Measurements from ENCODE around the gene FCHO1. TPM values are rescaled to one million over a fixed set of nuclear protein-coding genes. Genes with fewer than 3 reads are reported as not detected.
"Not testable (repeated sequence)": the region's sequence is repeated elsewhere in the genome, so short reads cannot be mapped to it uniquely, and the experiment has no call there.

FCHO1 gene
- total and polyA plus RNA-seq, 9 donors = 0.38 to 1.3 (median 0.75) TPM

GRCh38 chr19:17794731-17795494 lies 43.6 kb downstream of the FCHO1 start, which contains the start of gene B3GNT3:
Gene B3GNT3 (plus strand): TSS chr19:17795138. CDS start chr19:17807808, 12,670 bp downstream.
- no peaks in the 10 kb centered on the region for H3K36me3 ChIP-seq (ENCODE audit: control insufficient read depth, insufficient read depth, low read length)
- H3K4me1 ChIP-seq (ENCODE audit: control insufficient read depth, insufficient read depth, low read length) = no peaks in the 10 kb centered on the region
- no peaks in the 10 kb centered on the region for H3K9me3 ChIP-seq (replicated peaks; ENCODE audit: control insufficient read depth, low read depth, low read length)
- 7% methylated on average over 43 of the region's 50 CpGs for WGBS (ENCODE audit: insufficient coverage)
- no peak within 1 kb of the TSS for H3K27ac ChIP-seq (ENCODE audit: low read length)
- H3K27me3 ChIP-seq (ENCODE audit: control insufficient read depth, insufficient read depth, low read length) = peaks cover 42% of the 10 kb centered on the region
- no peak for DNase-seq
- no peak within 1 kb of the TSS for H3K4me3 ChIP-seq (ENCODE audit: low read length)

GRCh38 chr19:17795495-17795856 lies 44.2 kb downstream of the FCHO1 start:
- Histone ChIP-seq H3K4me1 (ENCODE audit: control insufficient read depth, insufficient read depth, low read length) (no peaks in the 10 kb centered on the region), H3K27me3 (ENCODE audit: control insufficient read depth, insufficient read depth, low read length) (peaks cover 42% of the 10 kb centered on the region), H3K27ac (ENCODE audit: low read length) (no peak overlapping the region), H3K9me3 (replicated peaks; ENCODE audit: control insufficient read depth, low read depth, low read length) (no peaks in the 10 kb centered on the region), H3K4me3 (ENCODE audit: low read length) (no peak overlapping the region), H3K36me3 (ENCODE audit: control insufficient read depth, insufficient read depth, low read length) (no peaks in the 10 kb centered on the region)
- 31% methylated on average over 14 of the region's 14 CpGs for WGBS (ENCODE audit: insufficient coverage)
- no peak for DNase-seq

DNA sequence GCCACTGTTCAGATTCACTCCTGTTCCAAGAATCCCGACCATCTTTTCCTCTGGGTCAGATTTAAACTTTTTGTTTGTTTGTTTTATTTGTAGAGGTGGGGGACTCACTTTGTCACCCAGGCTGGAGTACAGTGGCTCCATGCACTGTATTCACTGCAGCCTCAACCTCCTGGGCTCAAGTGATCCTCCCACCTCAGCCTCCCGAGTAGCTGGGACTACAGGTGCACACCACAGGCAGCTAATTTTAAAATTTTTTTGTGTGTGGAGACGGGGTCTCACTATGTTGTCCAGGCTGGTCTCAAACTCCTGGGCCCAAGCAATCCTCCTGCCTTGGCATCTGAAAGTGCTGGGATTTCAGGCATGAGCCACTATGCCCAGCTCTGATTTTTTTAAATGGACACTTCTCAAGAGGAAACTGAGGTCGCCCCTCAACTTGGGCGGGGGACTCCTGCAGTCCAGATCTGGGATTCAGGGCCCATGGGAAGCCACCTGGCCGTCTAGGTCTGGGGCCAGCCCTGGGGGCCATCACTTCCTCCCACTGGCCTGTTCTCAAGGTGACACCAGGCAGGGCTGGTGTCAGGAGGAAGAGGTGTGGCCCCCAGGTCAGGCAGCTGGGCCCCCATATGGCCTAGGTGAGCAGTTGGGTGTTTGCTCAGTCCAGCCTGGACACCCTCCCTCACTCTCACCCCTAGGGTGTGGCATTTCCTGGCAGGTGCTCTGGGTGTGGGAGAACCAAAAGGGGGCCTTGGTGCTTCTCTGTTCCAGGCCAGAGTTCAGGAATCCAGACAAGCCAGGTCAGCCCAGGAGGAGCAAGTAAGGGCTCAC lies 44.9 kb downstream of the FCHO1 start:
- Histone ChIP-seq H3K9me3 (replicated peaks; ENCODE audit: control insufficient read depth, low read depth, low read length) (no peaks in the 10 kb centered on the region), H3K36me3 (ENCODE audit: control insufficient read depth, insufficient read depth, low read length) (no peaks in the 10 kb centered on the region), H3K27me3 (ENCODE audit: control insufficient read depth, insufficient read depth, low read length) (peaks cover 42% of the 10 kb centered on the region), H3K4me1 (ENCODE audit: control insufficient read depth, insufficient read depth, low read length) (no peaks in the 10 kb centered on the region), H3K27ac (ENCODE audit: low read length) (no peak overlapping the region), H3K4me3 (ENCODE audit: low read length) (no peak overlapping the region)
- no peak for DNase-seq
- WGBS (ENCODE audit: insufficient coverage) = 52% methylated on average over 4 of the region's 6 CpGs

DNA sequence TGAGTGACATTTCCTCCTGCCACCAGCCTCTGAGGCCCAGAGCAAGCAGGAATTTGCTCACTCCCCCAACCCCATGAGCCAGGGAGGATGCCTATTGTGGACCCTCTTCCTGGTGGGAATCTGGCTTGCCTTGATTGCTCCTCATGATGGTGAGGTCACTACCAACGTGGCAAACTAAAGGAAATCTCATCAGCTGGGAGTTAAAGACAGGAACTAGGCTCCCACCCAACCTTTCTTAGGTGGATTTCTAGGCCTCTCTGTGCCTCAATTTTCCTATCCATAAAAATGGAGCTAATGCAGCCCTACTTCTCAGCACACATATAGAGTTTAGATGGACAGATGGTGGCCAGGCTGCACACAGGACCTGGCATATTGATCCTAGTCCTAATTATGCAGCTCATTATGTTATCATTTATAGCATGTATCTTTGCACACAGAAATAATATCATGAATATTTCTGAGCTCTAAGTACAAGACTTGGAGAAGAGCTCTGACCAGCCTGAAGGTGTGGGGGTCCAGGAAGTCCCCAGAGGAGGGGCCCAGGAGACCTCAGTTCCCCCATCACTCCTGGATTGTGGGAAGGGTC lies 45.7 kb downstream of the FCHO1 start:
- H3K9me3 ChIP-seq (replicated peaks; ENCODE audit: control insufficient read depth, low read depth, low read length) = no peaks in the 10 kb centered on the region
- 80% methylated on average over 1 of the region's 1 CpG for WGBS (ENCODE audit: insufficient coverage)
- H3K4me1 ChIP-seq (ENCODE audit: control insufficient read depth, insufficient read depth, low read length) = no peaks in the 10 kb centered on the region
- H3K4me3 ChIP-seq (ENCODE audit: low read length) = no peak overlapping the region
- DNase-seq = no peak
- no peaks in the 10 kb centered on the region for H3K36me3 ChIP-seq (ENCODE audit: control insufficient read depth, insufficient read depth, low read length)
- peaks cover 42% of the 10 kb centered on the region for H3K27me3 ChIP-seq (ENCODE audit: control insufficient read depth, insufficient read depth, low read length)
- H3K27ac ChIP-seq (ENCODE audit: low read length) = no peak overlapping the region

DNA sequence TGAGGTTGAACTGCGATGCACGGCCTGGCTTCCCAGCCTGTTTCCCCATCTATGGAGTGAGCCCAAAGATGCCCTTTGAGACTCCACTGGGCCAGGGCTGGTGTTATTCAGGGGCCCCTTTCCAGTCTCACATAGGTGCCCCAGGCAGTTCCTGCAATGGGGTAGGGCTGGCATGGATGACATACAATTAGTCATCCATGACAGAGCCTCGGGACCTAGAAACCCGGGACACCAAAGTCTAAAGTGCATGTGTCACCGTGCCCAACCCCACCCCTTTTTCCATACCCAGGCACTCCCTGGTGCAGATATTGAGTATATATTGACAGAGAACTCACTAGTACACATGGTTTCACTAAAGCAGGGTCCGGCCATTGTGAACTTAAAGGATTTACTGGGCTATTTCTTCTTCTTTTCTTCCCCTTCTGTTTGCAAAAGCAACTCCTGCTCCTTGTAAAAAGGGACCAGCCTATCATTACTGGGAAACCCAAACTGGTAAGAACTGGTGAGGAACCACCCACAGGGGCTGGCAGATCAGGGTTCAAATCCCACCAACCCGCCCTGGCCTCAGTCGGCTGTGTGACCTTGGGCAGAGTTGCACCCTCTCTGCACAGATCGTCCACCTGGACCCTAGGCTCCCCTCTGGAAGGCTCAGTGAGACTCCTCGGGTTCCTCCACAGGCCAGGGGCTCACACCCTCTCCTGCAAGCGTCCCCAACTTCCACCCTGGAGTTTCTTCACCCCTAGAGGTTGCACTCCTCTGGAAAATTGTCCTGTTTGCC lies 46.3 kb downstream of the FCHO1 start:
- WGBS (ENCODE audit: insufficient coverage) = 66% methylated on average over 5 of the region's 11 CpGs

GRCh38 chr19:17798599-17798998 lies 47.3 kb downstream of the FCHO1 start:
- not testable (repeated sequence) for H3K36me3 ChIP-seq (ENCODE audit: control insufficient read depth, insufficient read depth, low read length); DNase-seq; H3K4me3 ChIP-seq (ENCODE audit: low read length); H3K27ac ChIP-seq (ENCODE audit: low read length); H3K4me1 ChIP-seq (ENCODE audit: control insufficient read depth, insufficient read depth, low read length); H3K9me3 ChIP-seq (replicated peaks; ENCODE audit: control insufficient read depth, low read depth, low read length)
- H3K27me3 ChIP-seq (ENCODE audit: control insufficient read depth, insufficient read depth, low read length) = peaks cover 38% of the 10 kb centered on the region
- 90% methylated on average over 2 of the region's 3 CpGs for WGBS (ENCODE audit: insufficient coverage)

More for the DNA sequence above, 46.3 kb downstream of the FCHO1 start:
- no peak overlapping the region for H3K27ac ChIP-seq (ENCODE audit: low read length)
- no peaks in the 10 kb centered on the region for H3K36me3 ChIP-seq (ENCODE audit: control insufficient read depth, insufficient read depth, low read length)
- H3K9me3 ChIP-seq (replicated peaks; ENCODE audit: control insufficient read depth, low read depth, low read length) = no peaks in the 10 kb centered on the region
- DNase-seq = no peak
- no peaks in the 10 kb centered on the region for H3K4me1 ChIP-seq (ENCODE audit: control insufficient read depth, insufficient read depth, low read length)
- peaks cover 42% of the 10 kb centered on the region for H3K27me3 ChIP-seq (ENCODE audit: control insufficient read depth, insufficient read depth, low read length)
- no peak overlapping the region for H3K4me3 ChIP-seq (ENCODE audit: low read length)

DNA sequence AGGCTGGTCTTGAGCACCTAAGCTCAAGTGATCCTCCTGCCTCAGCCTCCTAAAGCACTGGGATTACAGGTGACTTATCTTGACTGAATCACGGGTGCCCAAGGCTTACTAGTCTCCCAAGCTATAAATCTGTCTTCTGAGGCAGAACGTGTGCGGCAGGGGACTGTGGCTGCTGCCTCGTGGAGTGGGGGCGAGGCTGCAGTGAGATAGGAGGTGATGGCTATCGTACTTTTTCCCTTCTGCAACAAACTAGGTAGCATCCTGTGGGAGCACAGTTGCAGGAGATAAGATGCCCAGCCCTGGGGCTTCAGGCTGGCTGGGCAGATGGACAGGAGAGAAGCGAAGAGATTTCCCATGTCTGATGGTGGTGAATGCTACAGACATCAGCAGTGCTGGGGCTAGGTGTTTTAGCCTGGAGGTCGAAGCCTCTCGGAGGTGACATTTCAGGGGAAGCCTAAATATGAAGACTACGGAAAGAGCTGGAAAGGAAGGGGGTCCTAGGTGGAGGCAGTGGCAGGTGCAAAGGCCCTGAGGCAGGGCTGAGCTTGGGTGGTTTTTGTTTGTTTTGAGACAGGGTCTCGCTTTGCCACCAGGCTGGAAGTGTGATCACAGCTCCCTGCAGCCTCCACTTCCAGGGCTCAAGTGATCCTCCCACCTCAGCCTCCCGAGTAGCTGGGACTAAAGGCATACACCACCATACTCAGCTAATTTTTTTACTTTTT lies 51.0 kb downstream of the FCHO1 start:
- H3K36me3 ChIP-seq (ENCODE audit: control insufficient read depth, insufficient read depth, low read length) = no peaks in the 10 kb centered on the region
- H3K27ac ChIP-seq (ENCODE audit: low read length) = no peak overlapping the region
- H3K4me1 ChIP-seq (ENCODE audit: control insufficient read depth, insufficient read depth, low read length) = no peaks in the 10 kb centered on the region
- WGBS (ENCODE audit: insufficient coverage) = 66% methylated on average over 7 of the region's 12 CpGs
- no peaks in the 10 kb centered on the region for H3K9me3 ChIP-seq (replicated peaks; ENCODE audit: control insufficient read depth, low read depth, low read length)
- H3K4me3 ChIP-seq (ENCODE audit: low read length) = no peak overlapping the region
- H3K27me3 ChIP-seq (ENCODE audit: control insufficient read depth, insufficient read depth, low read length) = peaks cover 5% of the 10 kb centered on the region
- no peak for DNase-seq

DNA sequence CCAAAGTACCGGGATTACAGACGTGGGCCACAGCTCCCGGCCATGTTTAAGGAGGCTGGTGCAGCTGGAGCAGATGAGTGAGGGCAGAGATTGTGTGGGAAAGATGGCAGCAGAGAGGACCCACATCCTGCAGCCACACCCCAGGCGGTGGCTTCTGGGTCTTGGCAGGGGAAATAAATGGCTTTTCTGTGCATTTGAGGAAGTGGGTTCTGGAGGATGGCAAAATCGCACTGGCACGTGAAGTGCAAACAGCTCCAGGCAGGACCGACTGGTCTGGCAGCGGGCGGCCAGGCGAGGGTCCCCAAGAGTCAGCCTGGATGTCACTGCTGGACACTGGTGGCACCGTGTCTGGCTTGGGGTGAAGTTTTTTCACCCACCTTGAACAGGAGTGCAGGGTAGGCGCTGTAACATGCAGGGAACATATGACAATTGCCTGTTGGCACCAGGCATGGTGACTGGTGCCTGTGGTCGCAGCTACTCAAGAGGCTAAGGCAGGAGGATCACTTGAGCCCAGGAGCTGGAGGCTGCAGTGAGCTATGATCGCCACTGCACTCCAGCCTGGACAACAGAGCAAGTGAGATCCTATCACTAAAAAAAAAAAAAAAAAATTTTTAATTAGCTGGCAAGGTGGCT lies 52.1 kb downstream of the FCHO1 start:
- Histone ChIP-seq H3K27ac (ENCODE audit: low read length) (no peak overlapping the region), H3K4me1 (ENCODE audit: control insufficient read depth, insufficient read depth, low read length) (no peaks in the 10 kb centered on the region), H3K27me3 (ENCODE audit: control insufficient read depth, insufficient read depth, low read length) (peaks cover 1% of the 10 kb centered on the region), H3K36me3 (ENCODE audit: control insufficient read depth, insufficient read depth, low read length) (no peaks in the 10 kb centered on the region), H3K9me3 (replicated peaks; ENCODE audit: control insufficient read depth, low read depth, low read length) (no peaks in the 10 kb centered on the region), H3K4me3 (ENCODE audit: low read length) (no peak overlapping the region)
- WGBS (ENCODE audit: insufficient coverage) = 62% methylated on average over 11 of the region's 14 CpGs
- peak; percentile 24 for DNase-seq

DNA sequence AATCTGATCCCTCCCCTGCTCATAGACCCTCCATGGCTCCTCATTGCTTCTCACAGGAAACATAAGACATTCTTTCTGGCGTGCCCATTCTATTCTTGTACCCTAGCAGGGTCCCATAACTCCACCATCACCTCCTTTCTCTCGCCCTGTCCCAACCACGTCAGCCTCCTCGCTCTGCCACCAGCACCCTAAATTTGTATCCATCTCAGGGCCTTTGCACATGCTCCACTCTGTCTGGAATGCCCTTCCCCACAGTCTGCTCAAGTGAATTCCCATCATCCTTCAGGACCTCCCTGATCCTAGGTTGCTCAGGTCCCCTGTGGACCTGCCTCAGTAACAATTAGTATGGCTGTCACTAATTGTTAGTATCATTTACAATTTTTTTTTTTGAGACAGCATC lies 54.1 kb downstream of the FCHO1 start:
- peaks cover 5% of the 10 kb centered on the region for H3K27me3 ChIP-seq (ENCODE audit: control insufficient read depth, insufficient read depth, low read length)

More for the DNA sequence above, 54.1 kb downstream of the FCHO1 start:
- Histone ChIP-seq H3K4me1 (ENCODE audit: control insufficient read depth, insufficient read depth, low read length) (no peaks in the 10 kb centered on the region), H3K36me3 (ENCODE audit: control insufficient read depth, insufficient read depth, low read length) (no peaks in the 10 kb centered on the region), H3K9me3 (replicated peaks; ENCODE audit: control insufficient read depth, low read depth, low read length) (no peaks in the 10 kb centered on the region), H3K27ac (ENCODE audit: low read length) (no peak overlapping the region), H3K4me3 (ENCODE audit: low read length) (no peak overlapping the region)
- DNase-seq = no peak
- WGBS (ENCODE audit: insufficient coverage) = 89% methylated on average over 4 of the region's 4 CpGs

Measured in muscle of leg (tissue), 11 donors.